Ishikawa (cell line): ENCODE results near the gene CDK5RAP1.

ENCODE experiments used
- CEBPB ChIP-seq: IDR thresholded peaks from 2 replicates; pipeline ENCODE4 v1.6.1; 2012
- CREB1 ChIP-seq: IDR thresholded peaks from 2 replicates; pipeline ENCODE4 v1.6.1; 2012; ENCODE audit warnings: low read depth
- EGR1 ChIP-seq: IDR thresholded peaks from 2 replicates; pipeline ENCODE4 v1.6.1; 2012
- EP300 ChIP-seq: IDR thresholded peaks from 2 replicates; pipeline ENCODE4 v1.6.1; 2012; ENCODE audit warnings: borderline replicate concordance
- FOXM1 ChIP-seq: IDR thresholded peaks from 2 replicates; pipeline ENCODE4 v1.6.1; 2012; ENCODE audit warnings: low read depth, borderline replicate concordance
- MAX ChIP-seq: IDR thresholded peaks from 2 replicates; pipeline ENCODE4 v1.6.1; 2012
- NFIC ChIP-seq: IDR thresholded peaks from 2 replicates; pipeline ENCODE4 v1.6.1; 2012
- RAD21 ChIP-seq: IDR thresholded peaks from 2 replicates; pipeline ENCODE4 v1.6.1; 2012; ENCODE audit warnings: low read depth
- REST ChIP-seq: IDR thresholded peaks from 2 replicates; pipeline ENCODE4 v1.6.1; 2012; ENCODE audit warnings: low read depth, mild to moderate bottlenecking
- TAF1 ChIP-seq: IDR thresholded peaks from 2 replicates; pipeline ENCODE4 v1.6.1; 2012; ENCODE audit warnings: low read depth, mild to moderate bottlenecking
- TCF12 ChIP-seq: IDR thresholded peaks from 2 replicates; pipeline ENCODE4 v1.6.1; 2012; ENCODE audit warnings: low read depth
- TEAD4 ChIP-seq: IDR thresholded peaks from 2 replicates; pipeline ENCODE4 v1.6.1; 2012
- USF1 ChIP-seq: IDR thresholded peaks from 2 replicates; pipeline ENCODE4 v1.6.1; 2012
- YY1 ChIP-seq: IDR thresholded peaks from 2 replicates; pipeline ENCODE4 v1.6.1; 2012; ENCODE audit warnings: low read depth
- ZBTB7A ChIP-seq: IDR thresholded peaks from 2 replicates; pipeline ENCODE4 v1.6.1; 2012; ENCODE audit warnings: low read depth

Gene CDK5RAP1

GRCh38 chr20:33438481-33438880 lies 37.2 kb upstream of the CDK5RAP1 start:
- TF ChIP-seq NFIC (peak; percentile 68), TEAD4 (no peak)

GRCh38 chr20:33437141-33437911 lies 36.0 kb upstream of the CDK5RAP1 start:
- TF ChIP-seq TEAD4 (0 out of 2 replicates have a peak, but pooled peaks have one; percentile 33), CREB1 (no peak), NFIC (peak; percentile 17; the same call in 1 of the 2 replicates)

- TF ChIP-seq USF1, result no peak
Observed at GRCh38 chr20:33434434-33434833, 33.1 kb upstream of the CDK5RAP1 start.

GRCh38 chr20:33433465-33434234 lies 32.3 kb upstream of the CDK5RAP1 start:
- no peak for TF ChIP-seq EGR1
- TF ChIP-seq YY1, result no peak
- no peak for TF ChIP-seq NFIC
- no peak for TF ChIP-seq MAX
- no peak for TF ChIP-seq TEAD4
- TF ChIP-seq CEBPB, result no peak
- TF ChIP-seq RAD21, result no peak

- TF ChIP-seq USF1 (no peak), TCF12 (no peak), TEAD4 (no peak), ZBTB7A (no peak), EP300 (no peak), FOXM1 (no peak), TAF1 (no peak), NFIC (no peak), CREB1 (no peak)
Observed at GRCh38 chr20:33431797-33432381, 30.6 kb upstream of the CDK5RAP1 start.

- TF ChIP-seq REST (no peak), CREB1 (no peak), NFIC (no peak)
Observed at GRCh38 chr20:33423141-33423834, 22.0 kb upstream of the CDK5RAP1 start.

- TF ChIP-seq ZBTB7A (no peak), FOXM1 (peak; percentile 50; the same call in 1 of the 2 replicates)
Observed at GRCh38 chr20:33419140-33419974, 18.0 kb upstream of the CDK5RAP1 start.

- peak; percentile 76 for TF ChIP-seq USF1
- no peak for TF ChIP-seq REST
Observed at GRCh38 chr20:33418033-33418432, 16.7 kb upstream of the CDK5RAP1 start.
